SK-N-SH (cell line): ENCODE results near the gene OCA2. TPM values are rescaled to one million over a fixed set of nuclear protein-coding genes. Genes with fewer than 3 reads are reported as not detected.

Experiments
- CTCF ChIA-PET: fragments of 300-600, 350-600 bp; formaldehyde crosslinking; extraction: SDS; loops from one replicate; lab custom pipeline; 2021; lab: Yijun Ruan, JAX
- POLR2A ChIA-PET: fragments of 350-600 bp; sonication (Branson Sonifier 250); formaldehyde crosslinking; extraction: SDS; loops from one replicate; lab custom pipeline; 2020; ENCODE audit warnings: antibody characterized with exemption, inconsistent platforms; lab: Yijun Ruan, JAX
- DNase-seq: peaks from one replicate; pipeline ENCODE4 v3.0.0; 2012
- H2AFZ ChIP-seq: fragments of 200-600 bp; sonication (generic); 2 replicates; pipeline ENCODE4 v1.8.1; 2016; ENCODE audit warnings: antibody characterized with exemption, mild to moderate bottlenecking, low read depth
- H3F3A ChIP-seq: fragments of 200-600 bp; sonication (generic); replicated peaks from 2 replicates; pipeline ENCODE3; 2016; ENCODE audit warnings: antibody characterized with exemption, mild to moderate bottlenecking; ENCODE audit not compliant: insufficient read depth
- H3K27ac ChIP-seq, 2 experiments: fragments of 200-500 bp in 1 of 2; fragments of 200-600 bp in 1 of 2; sonication (Bioruptor generic) in 1 of 2; sonication (generic), shearing (Covaris generic) in 1 of 2; 2 replicates each; pipeline versions ENCODE4 v1.5.1 to v1.6.1; 2014 to 2016; ENCODE audit warnings: low read depth in 2 of 2, inconsistent platforms in 1 of 2, low read length in 1 of 2, mild to moderate bottlenecking in 1 of 2, mixed read lengths in 1 of 2
- H3K27me3 ChIP-seq: fragments of 200-600 bp; sonication (generic), shearing (Covaris generic); 2 replicates; pipeline ENCODE4 v1.6.1; 2016; ENCODE audit warnings: mixed run types; ENCODE audit not compliant: insufficient read depth
- H3K36me3 ChIP-seq, 2 experiments: fragments of 200-500 bp in 1 of 2; fragments of 200-600 bp in 1 of 2; sonication (Bioruptor generic) in 1 of 2; sonication (generic) in 1 of 2; replicated peaks in 1 of 2; 2 replicates each; pipeline versions ENCODE3 to v1.5.1; 2014 to 2016; ENCODE audit warnings: low read length in 1 of 2, mild to moderate bottlenecking in 1 of 2; ENCODE audit not compliant: insufficient read depth in 2 of 2, control insufficient read depth in 1 of 2
- H3K4me1 ChIP-seq, 2 experiments: fragments of 200-500 bp in 1 of 2; fragments of 200-600 bp in 1 of 2; sonication (Bioruptor generic) in 1 of 2; sonication (generic), shearing (Covaris generic) in 1 of 2; 2 replicates each; pipeline versions ENCODE4 v1.5.1 to v1.6.1; 2014 to 2016; ENCODE audit warnings: low read depth in 1 of 2, low read length in 1 of 2, mixed run types in 1 of 2; ENCODE audit not compliant: insufficient read depth in 2 of 2, control insufficient read depth in 1 of 2
- H3K4me2 ChIP-seq: fragments of 200-600 bp; sonication (generic), shearing (Covaris generic); 2 replicates; pipeline ENCODE4 v1.6.1; 2017; ENCODE audit warnings: mixed run types
- H3K4me3 ChIP-seq, 2 experiments: fragments of 200-500 bp in 1 of 2; fragments of 200-600 bp in 1 of 2; sonication (Bioruptor generic) in 1 of 2; sonication (generic), shearing (Covaris generic) in 1 of 2; 2 replicates each; pipeline versions ENCODE4 v1.5.1 to v1.8.1; 2014 to 2016; ENCODE audit warnings: low read depth in 2 of 2, inconsistent platforms in 1 of 2, low read length in 1 of 2, mild to moderate bottlenecking in 1 of 2, mixed read lengths in 1 of 2, moderate library complexity in 1 of 2
- H3K79me2 ChIP-seq: fragments of 200-600 bp; sonication (generic); 2 replicates; pipeline ENCODE4 v1.8.1; 2017; ENCODE audit warnings: mild to moderate bottlenecking; ENCODE audit not compliant: insufficient read depth
- H3K9ac ChIP-seq: fragments of 200-600 bp; sonication (generic); 2 replicates; pipeline ENCODE4 v1.6.1; 2017; ENCODE audit warnings: mixed run types
- H3K9me2 ChIP-seq: fragments of 200-600 bp; sonication (generic); 2 replicates; pipeline ENCODE4 v1.6.1; 2017; ENCODE audit warnings: mixed run types
- H3K9me3 ChIP-seq: fragments of 200-600 bp; sonication (generic); 2 replicates; pipeline ENCODE4 v1.6.1; 2017; ENCODE audit warnings: mixed run types, mild to moderate bottlenecking, moderate library complexity
- H4K20me1 ChIP-seq: fragments of 200-600 bp; sonication (generic); 2 replicates; pipeline ENCODE4 v1.6.1; 2017; ENCODE audit warnings: mild to moderate bottlenecking, mixed run types; ENCODE audit not compliant: insufficient read depth
- CHD2 ChIP-seq: fragments of 150-350 bp; IDR thresholded peaks from 2 replicates; pipeline ENCODE4 v1.6.1; 2018; ENCODE audit warnings: low read length; ENCODE audit not compliant: partially characterized antibody
- CTCF ChIP-seq: fragments of 200-600 bp; sonication (generic); IDR thresholded peaks from 2 replicates; pipeline ENCODE4 v1.6.1; 2017; ENCODE audit warnings: antibody characterized with exemption, mild to moderate bottlenecking, moderate library complexity
- ELF1 ChIP-seq: IDR thresholded peaks from 2 replicates; pipeline ENCODE4 v1.4.0; 2012
- EP300 ChIP-seq, 2 experiments: IDR thresholded peaks; 2 replicates each; pipeline versions ENCODE4 v1.4.0 to v1.6.1; 2012; ENCODE audit warnings: borderline replicate concordance in 1 of 2, low read depth in 1 of 2, low read length in 1 of 2
- EZH2phosphoT487 ChIP-seq: fragments of 200-600 bp; sonication (generic); IDR thresholded peaks from 2 replicates; pipeline ENCODE4 v1.6.1; 2017; ENCODE audit warnings: low read depth, mixed run types, mild to moderate bottlenecking, antibody characterized with exemption, moderate library complexity, borderline replicate concordance
- FOSL2 ChIP-seq: IDR thresholded peaks from 2 replicates; pipeline ENCODE4 v1.4.0; 2012; ENCODE audit warnings: low read depth, mild to moderate bottlenecking, moderate library complexity, borderline replicate concordance
- FOXJ3 ChIP-seq: sonication (generic); formaldehyde crosslinking; IDR thresholded peaks from 2 replicates; pipeline ENCODE4 v1.5.1; 2020; ENCODE audit warnings: mild to moderate bottlenecking, missing genetic modification reagents
- GATA2 ChIP-seq: sonication (generic); formaldehyde crosslinking; IDR thresholded peaks from 2 replicates; pipeline ENCODE4 v1.5.0; 2020; ENCODE audit warnings: mild to moderate bottlenecking, missing genetic modification reagents
- JUND ChIP-seq: IDR thresholded peaks from 2 replicates; pipeline ENCODE4 v1.4.0; 2012
- MEF2A ChIP-seq: IDR thresholded peaks from 2 replicates; pipeline ENCODE4 v1.4.0; 2012; ENCODE audit warnings: low read depth, borderline replicate concordance
- MXI1 ChIP-seq: IDR thresholded peaks from 2 replicates; pipeline ENCODE4 v1.6.1; 2012; ENCODE audit warnings: mild to moderate bottlenecking, low read depth, low read length, improper control_type of control experiment
- NFIC ChIP-seq: IDR thresholded peaks from 2 replicates; pipeline ENCODE4 v1.4.0; 2012; ENCODE audit warnings: borderline replicate concordance
- RFX5 ChIP-seq: IDR thresholded peaks from 2 replicates; pipeline ENCODE4 v1.6.1; 2012; ENCODE audit warnings: mild to moderate bottlenecking, improper control_type of control experiment, low read length
- SIN3A ChIP-seq: IDR thresholded peaks from 2 replicates; pipeline ENCODE4 v1.6.1; 2012; ENCODE audit warnings: low read depth, mild to moderate bottlenecking, low read length, moderate library complexity, borderline replicate concordance
- WGBS: methylation state at CpG from one replicate; pipeline ENCODE4 v1.1.6; 2017; ENCODE audit warnings: low lambda C conversion rate; 5-methylcytosine and 5-hydroxymethylcytosine counted together
- polyA plus RNA-seq, 3 experiments: library from polyadenylated mRNA; depleted of rRNA; stranded (reverse); fragments of >200 nt; gene quantifications; 2 replicates each; pipeline ENCODE4 v1.2.3, GENCODE V29; 2012
- TF ChIP-seq, protein P1 (sequence below): IDR thresholded peaks from 2 replicates; pipeline ENCODE4 v1.4.0; 2012; ENCODE audit warnings: low read depth
- TF ChIP-seq, protein P2 (sequence below): IDR thresholded peaks from 2 replicates; pipeline ENCODE4 v1.6.1; 2012; ENCODE audit warnings: mild to moderate bottlenecking, low read depth, low read length, moderate library complexity

OCA2 gene
- polyA plus RNA-seq, 1 of the 3 experiments (the other 2 are of a cell fraction) = 0.16 TPM

DNA sequence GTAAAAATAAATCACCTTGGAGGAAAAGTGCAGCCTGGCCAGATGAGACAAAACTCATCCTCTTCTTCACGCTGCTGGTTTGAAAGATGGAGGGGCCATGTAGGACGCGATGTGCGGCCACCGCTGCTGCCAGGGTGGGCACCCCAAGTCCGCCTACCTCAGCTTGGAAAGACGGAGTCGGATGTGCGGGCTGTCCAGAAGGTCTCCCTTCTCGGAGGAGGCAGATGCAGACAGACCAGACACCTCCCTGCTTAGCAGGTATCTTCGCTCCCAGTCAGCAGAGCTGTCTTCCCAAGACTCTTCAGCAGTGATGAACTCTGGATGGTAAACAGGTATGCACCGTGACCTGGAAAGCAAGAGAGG, 71.4 kb downstream of the OCA2 start:
- Histone ChIP-seq H3K4me1 (peaks cover 0 to 9% of the 10 kb centered on the region in 2 experiments; a peak in 2 of 4 replicates), H3K9me2 (no peaks in the 10 kb centered on the region), H4K20me1 (no peaks in the 10 kb centered on the region), H3K4me2 (no peak overlapping the region), H3K36me3 (no peaks in the 10 kb centered on the region), H3K27me3 (no peaks in the 10 kb centered on the region), H3K79me2 (no peaks in the 10 kb centered on the region), H3F3A (no peaks in the 10 kb centered on the region), H3K4me3 (no peak overlapping the region), H2AFZ (no peak overlapping the region), H3K9me3 (no peaks in the 10 kb centered on the region), H3K27ac (no peak overlapping the region), H3K9ac (no peak overlapping the region)
- no peak for DNase-seq
- TF ChIP-seq MXI1 (no peak), FOXJ3 (CRISPR knock-in tag) (no peak), NFIC (no peak), GATA2 (CRISPR knock-in tag) (no peak), SIN3A (no peak), RFX5 (no peak)
- TF ChIP-seq, protein P1, sequence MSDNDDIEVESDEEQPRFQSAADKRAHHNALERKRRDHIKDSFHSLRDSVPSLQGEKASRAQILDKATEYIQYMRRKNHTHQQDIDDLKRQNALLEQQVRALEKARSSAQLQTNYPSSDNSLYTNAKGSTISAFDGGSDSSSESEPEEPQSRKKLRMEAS = no peak
- CTCF ChIA-PET = no interaction called here
- WGBS = 64% methylated on average over 12 of the region's 12 CpGs
- POLR2A ChIA-PET = no interaction called here

GRCh38 chr15:28026764-28027713, 72.1 kb downstream of the OCA2 start:
- Histone ChIP-seq H3K79me2 (no peaks in the 10 kb centered on the region), H3K27me3 (no peaks in the 10 kb centered on the region), H3K4me2 (no peak overlapping the region), H4K20me1 (no peaks in the 10 kb centered on the region), H3K4me1 (peaks cover 0 to 14% of the 10 kb centered on the region in 2 experiments; a peak in 2 of 4 replicates), H3K9ac (no peak overlapping the region), H3K9me3 (no peaks in the 10 kb centered on the region), H3K27ac (no peak overlapping the region), H3K9me2 (no peaks in the 10 kb centered on the region), H3F3A (no peaks in the 10 kb centered on the region), H3K36me3 (no peaks in the 10 kb centered on the region), H3K4me3 (no peak overlapping the region), H2AFZ (no peak overlapping the region)
- WGBS = 78% methylated on average over 44 of the region's 45 CpGs
- DNase-seq = no peak
- CTCF ChIA-PET = no interaction called here
- POLR2A ChIA-PET = no interaction called here
- no peak for TF ChIP-seq CTCF
- TF ChIP-seq FOSL2 = no peak
- TF ChIP-seq CHD2 = no peak
- TF ChIP-seq, protein P2, sequence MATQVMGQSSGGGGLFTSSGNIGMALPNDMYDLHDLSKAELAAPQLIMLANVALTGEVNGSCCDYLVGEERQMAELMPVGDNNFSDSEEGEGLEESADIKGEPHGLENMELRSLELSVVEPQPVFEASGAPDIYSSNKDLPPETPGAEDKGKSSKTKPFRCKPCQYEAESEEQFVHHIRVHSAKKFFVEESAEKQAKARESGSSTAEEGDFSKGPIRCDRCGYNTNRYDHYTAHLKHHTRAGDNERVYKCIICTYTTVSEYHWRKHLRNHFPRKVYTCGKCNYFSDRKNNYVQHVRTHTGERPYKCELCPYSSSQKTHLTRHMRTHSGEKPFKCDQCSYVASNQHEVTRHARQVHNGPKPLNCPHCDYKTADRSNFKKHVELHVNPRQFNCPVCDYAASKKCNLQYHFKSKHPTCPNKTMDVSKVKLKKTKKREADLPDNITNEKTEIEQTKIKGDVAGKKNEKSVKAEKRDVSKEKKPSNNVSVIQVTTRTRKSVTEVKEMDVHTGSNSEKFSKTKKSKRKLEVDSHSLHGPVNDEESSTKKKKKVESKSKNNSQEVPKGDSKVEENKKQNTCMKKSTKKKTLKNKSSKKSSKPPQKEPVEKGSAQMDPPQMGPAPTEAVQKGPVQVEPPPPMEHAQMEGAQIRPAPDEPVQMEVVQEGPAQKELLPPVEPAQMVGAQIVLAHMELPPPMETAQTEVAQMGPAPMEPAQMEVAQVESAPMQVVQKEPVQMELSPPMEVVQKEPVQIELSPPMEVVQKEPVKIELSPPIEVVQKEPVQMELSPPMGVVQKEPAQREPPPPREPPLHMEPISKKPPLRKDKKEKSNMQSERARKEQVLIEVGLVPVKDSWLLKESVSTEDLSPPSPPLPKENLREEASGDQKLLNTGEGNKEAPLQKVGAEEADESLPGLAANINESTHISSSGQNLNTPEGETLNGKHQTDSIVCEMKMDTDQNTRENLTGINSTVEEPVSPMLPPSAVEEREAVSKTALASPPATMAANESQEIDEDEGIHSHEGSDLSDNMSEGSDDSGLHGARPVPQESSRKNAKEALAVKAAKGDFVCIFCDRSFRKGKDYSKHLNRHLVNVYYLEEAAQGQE = no peak
- TF ChIP-seq EZH2phosphoT487 = no peak
- no peak for TF ChIP-seq MXI1
- TF ChIP-seq ELF1 = no peak
- TF ChIP-seq JUND = no peak
- no peak for TF ChIP-seq EP300 (IDR thresholded peaks at IDR 0.05; ENCODE audit: borderline replicate concordance in 1 of 2, low read depth in 1 of 2, low read length in 1 of 2)
- no peak for TF ChIP-seq MEF2A
- TF ChIP-seq FOXJ3 (CRISPR knock-in tag) = no peak
